Measurements from ENCODE around the gene KMT2C.

GRCh38 chr7:152189061-152189460 is 246.7 kb downstream of the KMT2C start:
- TF ChIP-seq POLR2A (IDR thresholded peaks at IDR 0.05; ENCODE audit: low read depth, low read length) (no peak), TAF1 (IDR thresholded peaks at IDR 0.05; ENCODE audit: low read depth, low read length) (no peak), PAX5 (IDR thresholded peaks at IDR 0.05; ENCODE audit: insufficient read depth, low read length, severe bottlenecking) (no peak), POLR2AphosphoS5 (IDR thresholded peaks at IDR 0.05; ENCODE audit: low read depth, low read length) (no peak), SPI1 (IDR thresholded peaks at IDR 0.05; ENCODE audit: low read depth, low read length) (no peak)

Measured in GM12891 (cell line).